K562 (cell line): ENCODE measurements around the gene GRM2. TPM values are rescaled to one million over a fixed set of nuclear protein-coding genes. Genes with fewer than 3 reads are reported as not detected.
A peak's percentile ranks its signal among the peaks of the same experiment; 100 is the strongest.

Experiments used
- ATAC-seq: fragments of 200-7000 bp; cut with Tn5 transposase; 3 replicates; pipeline ENCODE4 v1.9.1; 2020; ENCODE audit warnings: moderate library complexity
- Bru-seq: library from RNA; stranded (reverse); fragments of 400-500 nt; gene quantifications from one replicate; lab custom pipeline; 2021; lab: Mats Ljungman, UMichigan
- BruChase-seq, 2 experiments: library from RNA; stranded (reverse); fragments of 400-500 nt; gene quantifications; one replicate each; lab custom pipeline; 2021; lab: Mats Ljungman, UMichigan
- BruUV-seq: library from RNA; stranded (reverse); fragments of 400-500 nt; replicated peaks from 2 replicates; lab custom pipeline; 2021; lab: Mats Ljungman, UMichigan
- CTCF ChIA-PET: fragments of 300-600 bp; formaldehyde crosslinking; extraction: SDS; loops from one replicate; lab custom pipeline; 2021; ENCODE audit warnings: low intra/inter-chr PET ratio; lab: Yijun Ruan, JAX
- POLR2A ChIA-PET: fragments of 300-600, 350-650 bp; sonication (Branson Sonifier 250); formaldehyde crosslinking; extraction: SDS; loops from one replicate; lab custom pipeline; 2021; ENCODE audit warnings: antibody characterized with exemption, inconsistent platforms; lab: Yijun Ruan, JAX
- DNase-seq, 4 experiments: peaks; one replicate each; pipeline versions ENCODE4 v3.0.0 to v3.0.0-alpha.2; 2011 to 2018; ENCODE audit warnings: low spot score in 3 of 4, mixed read lengths in 3 of 4; ENCODE audit errors: extremely low read depth in 1 of 4
- FAIRE-seq: peaks from 2 replicates; lab custom pipeline; 2011; peaks lifted over from hg19 to GRCh38; lab: Jason Lieb, UNC
- H2AFZ ChIP-seq: 2 replicates; pipeline ENCODE4 v1.6.0; 2011; ENCODE audit warnings: low read depth, low read length, control low read depth, inconsistent platforms
- H3K27ac ChIP-seq: fragments of 200-600 bp; 3 replicates; pipeline ENCODE4 v1.8.0; 2011; ENCODE audit warnings: low read depth, mild to moderate bottlenecking, control low read depth, inconsistent platforms, low read length, moderate library complexity, mixed read lengths; ENCODE audit errors: extremely low read depth
- H3K27me3 ChIP-seq, 2 experiments: fragments of 300-600 bp in 1 of 2; 2 replicates in 1 of 2; 3 replicates in 1 of 2; pipeline versions ENCODE4 v1.6.0 to v1.8.0; 2011; ENCODE audit warnings: inconsistent platforms in 2 of 2, low read length in 2 of 2, mild to moderate bottlenecking in 1 of 2, mixed read lengths in 1 of 2, moderate library complexity in 1 of 2; ENCODE audit not compliant: control insufficient read depth in 2 of 2, insufficient read depth in 2 of 2
- H3K36me3 ChIP-seq: fragments of 300-600 bp; 3 replicates; pipeline ENCODE4 v1.8.0; 2011; ENCODE audit warnings: mild to moderate bottlenecking, low read length, inconsistent platforms; ENCODE audit not compliant: control insufficient read depth, insufficient read depth
- H3K4me1 ChIP-seq, 2 experiments: fragments of 200-600 bp in 1 of 2; replicated peaks in 1 of 2; 2 replicates in 1 of 2; 3 replicates in 1 of 2; pipeline versions ENCODE4 v1.5.1 to v1.8.0; 2011; ENCODE audit warnings: inconsistent platforms in 2 of 2, low read length in 2 of 2, mild to moderate bottlenecking in 1 of 2, mixed read lengths in 1 of 2, moderate library complexity in 1 of 2; ENCODE audit not compliant: control insufficient read depth in 2 of 2, insufficient read depth in 2 of 2
- H3K4me2 ChIP-seq: 2 replicates; pipeline ENCODE4 v1.6.1; 2011; ENCODE audit warnings: low read length, control low read depth, inconsistent platforms, mixed read lengths; ENCODE audit not compliant: insufficient read depth
- H3K4me3 ChIP-seq: fragments of 200-600 bp; sonication (generic), shearing (Covaris generic); 2 replicates; pipeline ENCODE4 v1.5.1; 2016; ENCODE audit warnings: control low read depth, inconsistent platforms
- H3K79me2 ChIP-seq: fragments of 200-600 bp; 3 replicates; pipeline ENCODE4 v1.8.0; 2011; ENCODE audit warnings: low read length, inconsistent platforms; ENCODE audit not compliant: control insufficient read depth, insufficient read depth
- H3K9ac ChIP-seq, 2 experiments: 2 replicates each; pipeline versions ENCODE4 v1.6.0 to v1.6.1; 2011; ENCODE audit warnings: low read depth in 2 of 2, low read length in 2 of 2, control low read depth in 1 of 2, inconsistent platforms in 1 of 2, mild to moderate bottlenecking in 1 of 2, mixed read lengths in 1 of 2; ENCODE audit not compliant: insufficient read depth in 1 of 2
- H3K9me1 ChIP-seq: one replicate; pipeline ENCODE4 v1.6.0; 2011; ENCODE audit warnings: inconsistent platforms, mild to moderate bottlenecking, low read length, moderate library complexity; ENCODE audit not compliant: control insufficient read depth, insufficient read depth
- H3K9me3 ChIP-seq: replicated peaks from 2 replicates; pipeline ENCODE4 v1.5.1; 2011; ENCODE audit warnings: low read depth, low read length, inconsistent platforms; ENCODE audit not compliant: control insufficient read depth, insufficient read depth
- H4K20me1 ChIP-seq: replicated peaks from 2 replicates; pipeline ENCODE4 v1.6.1; 2011; ENCODE audit warnings: low read length, inconsistent platforms, mixed read lengths; ENCODE audit not compliant: control insufficient read depth, insufficient read depth
- CREM ChIP-seq: IDR thresholded peaks from 2 replicates; pipeline ENCODE4 v1.6.1; 2014; ENCODE audit warnings: antibody characterized with exemption, low read depth
- MIER1 ChIP-seq: fragments of 450-650 bp; IDR thresholded peaks from 2 replicates; pipeline ENCODE4 v1.6.1; 2016; ENCODE audit warnings: antibody characterized with exemption, mild to moderate bottlenecking, low read depth
- NEUROD1 ChIP-seq: fragments of 150-350 bp; IDR thresholded peaks from 2 replicates; pipeline ENCODE4 v1.6.1; 2014; ENCODE audit warnings: borderline replicate concordance, low read length, low read depth; ENCODE audit not compliant: partially characterized antibody
- RCOR1 ChIP-seq, 2 experiments: IDR thresholded peaks; 2 replicates each; pipeline ENCODE4 v1.6.1; 2012; ENCODE audit warnings: low read depth in 2 of 2, low read length in 2 of 2, borderline replicate concordance in 1 of 2, improper control_type of control experiment in 1 of 2
- SIN3A ChIP-seq, 2 experiments: fragments of 150-350 bp in 1 of 2; IDR thresholded peaks; 2 replicates each; pipeline ENCODE4 v1.6.1; 2011 to 2016; ENCODE audit warnings: borderline replicate concordance in 2 of 2, low read depth in 2 of 2, low read length in 2 of 2, mild to moderate bottlenecking in 2 of 2, moderate library complexity in 2 of 2; ENCODE audit not compliant: control insufficient read depth in 1 of 2
- SP1 ChIP-seq: sonication (generic); formaldehyde crosslinking; IDR thresholded peaks from 2 replicates; pipeline ENCODE4 v1.8.1; 2022; ENCODE audit warnings: mild to moderate bottlenecking, missing genetic modification reagents
- ZNF232 ChIP-seq: sonication (generic); formaldehyde crosslinking; IDR thresholded peaks from 2 replicates; pipeline ENCODE4 v1.8.0; 2022; ENCODE audit warnings: mild to moderate bottlenecking, missing genetic modification reagents
- ZNF699 ChIP-seq: fragments of 250-450 bp; sonication (Bioruptor Pico); IDR thresholded peaks from 2 replicates; pipeline ENCODE4 v1.8.0; 2021; ENCODE audit warnings: mild to moderate bottlenecking, moderate library complexity; ENCODE audit not compliant: insufficient replicate concordance
- WGBS: fragments of 100-300 bp; shearing (Covaris generic); methylation state at CpG from one replicate; pipeline ENCODE4 v1.1.6; 2016; ENCODE audit warnings: low coverage, mixed read lengths; ENCODE audit not compliant: insufficient coverage; ENCODE audit errors: missing lambda C conversion rate; 5-methylcytosine and 5-hydroxymethylcytosine counted together
- in situ Hi-C: fragments of 300-500 bp; cut with MboI; formaldehyde crosslinking; loops from 4 replicates; pipeline ENCODE4 v1.15.0; 2018; ENCODE audit warnings: inconsistent platforms, mixed read lengths
- intact Hi-C: fragments of 100-400 bp; cut with micrococcal nuclease; formaldehyde crosslinking; loops from 2 replicates; pipeline ENCODE4 v1.14.2; 2022
- long read RNA-seq, 3 experiments: library from polyadenylated mRNA in 2 of 3; library from RNA in 1 of 3; unstranded in 2 of 3; stranded (forward) in 1 of 3; transcript quantifications; one replicate each; pipeline ENCODE4 v2.0.0, GENCODE V29; 2019 to 2022
- polyA minus RNA-seq, 3 experiments: library from RNA; depleted of rRNA, polyadenylated mRNA; stranded (reverse); fragments of >200 nt; gene quantifications; 2 replicates each; pipeline ENCODE4 v1.2.3, GENCODE V29; 2011
- polyA plus RNA-seq, 8 experiments: library from polyadenylated mRNA; depleted of rRNA in 4 of 8; stranded (reverse) in 5 of 8; unstranded in 3 of 8; fragments of >200 nt; fragmentation: Nextera tagmentation in 2 of 8; fragmentation: Illumina TruSeq in 1 of 8; extraction: Ambion mirVana in 2 of 8; extraction: Trizol in 1 of 8; gene quantifications; 2 replicates each; pipeline versions ENCODE4 v1.2.1 to v1.2.3, GENCODE V29; 2011 to 2014; ENCODE audit warnings: inconsistent platforms in 1 of 8, missing spikeins in 1 of 8
- total RNA-seq, 7 experiments: library from RNA; depleted of rRNA in 6 of 7; stranded (reverse); fragments of >200 nt in 6 of 7; fragmentation: Illumina TruSeq in 2 of 7; extraction: Trizol in 2 of 7; gene quantifications; 2 replicates each; pipeline versions ENCODE4 v1.2.1 to v1.2.3, GENCODE V29; 2011 to 2021; ENCODE audit warnings: low replicate concordance in 1 of 7
- TF ChIP-seq, protein P1 (sequence below): conservative IDR thresholded peaks from 2 replicates; pipeline ENCODE4 v1.6.1; 2011; ENCODE audit warnings: low read depth, mild to moderate bottlenecking, low read length; ENCODE audit not compliant: control insufficient read depth
- TF ChIP-seq, protein P2 (sequence below): fragments of 450-650 bp; formaldehyde crosslinking; IDR thresholded peaks from 2 replicates; pipeline ENCODE4 v1.4.0; 2022; ENCODE audit warnings: missing genetic modification characterization
- TF ChIP-seq, protein P3 (sequence below): sonication (generic); formaldehyde crosslinking; IDR thresholded peaks from 2 replicates; pipeline ENCODE4 v1.8.0; 2022; ENCODE audit warnings: missing genetic modification reagents, mild to moderate bottlenecking, moderate library complexity, borderline replicate concordance

Gene GRM2
- total RNA-seq (2011; cell fraction: chromatin; rRNA removed; ENCODE audit: low replicate concordance) = 0.14 TPM in 1 of 2 replicates, not detected in the other
- 0.33 TPM in 1 of 2 replicates, not detected in the other for total RNA-seq (2011; cell fraction: nucleolus; rRNA removed)
- total RNA-seq (2011; cell fraction: nucleoplasm; rRNA removed) = 0.07 and 0.15 TPM in 2 replicates
- total RNA-seq (2014; rRNA removed) (not detected in 2 replicates), total RNA-seq (2014; rRNA removed; fragmentation: Illumina TruSeq; extraction: Trizol) (not detected in 2 replicates), total RNA-seq (2015; rRNA removed; fragmentation: Illumina TruSeq; extraction: Trizol) (not detected in 2 replicates), total RNA-seq (2021) (not detected in 2 replicates), polyA plus RNA-seq (2011; rRNA removed) (not detected in 2 replicates), polyA plus RNA-seq (2014; fragmentation: Illumina TruSeq; extraction: Trizol) (not detected in 2 replicates), polyA plus RNA-seq (2014; fragmentation: Nextera tagmentation; extraction: Ambion mirVana) (not detected), polyA plus RNA-seq (2014; rRNA removed) (not detected in 2 replicates), polyA minus RNA-seq (2011; rRNA and poly(A)+ RNA removed) (not detected in 2 replicates), Bru-seq, nascent RNA (percentile 18 among the genes with signal in this experiment), BruChase-seq, experiment 1, labeled RNA remaining after a 2-hour chase (percentile 8 among the genes with signal in this experiment), BruChase-seq, experiment 2, labeled RNA remaining after a 6-hour chase (percentile 21 among the genes with signal in this experiment)
- polyA plus RNA-seq (2011; cell fraction: cytosol; rRNA removed) = not detected in 2 replicates
- not detected in 2 replicates for polyA plus RNA-seq (2011; cell fraction: nucleus; rRNA removed)
- polyA plus RNA-seq (2012) = not detected in 2 replicates
- polyA minus RNA-seq (2011; cell fraction: cytosol; rRNA and poly(A)+ RNA removed) = not detected in 2 replicates
- 0.13 TPM in 1 of 2 replicates, not detected in the other for polyA minus RNA-seq (2011; cell fraction: nucleus; rRNA and poly(A)+ RNA removed)
- long read RNA-seq, experiment 1 = 0 reads
- long read RNA-seq, experiment 2 = 0 reads
- long read RNA-seq, experiment 3 = 0 reads

DNA sequence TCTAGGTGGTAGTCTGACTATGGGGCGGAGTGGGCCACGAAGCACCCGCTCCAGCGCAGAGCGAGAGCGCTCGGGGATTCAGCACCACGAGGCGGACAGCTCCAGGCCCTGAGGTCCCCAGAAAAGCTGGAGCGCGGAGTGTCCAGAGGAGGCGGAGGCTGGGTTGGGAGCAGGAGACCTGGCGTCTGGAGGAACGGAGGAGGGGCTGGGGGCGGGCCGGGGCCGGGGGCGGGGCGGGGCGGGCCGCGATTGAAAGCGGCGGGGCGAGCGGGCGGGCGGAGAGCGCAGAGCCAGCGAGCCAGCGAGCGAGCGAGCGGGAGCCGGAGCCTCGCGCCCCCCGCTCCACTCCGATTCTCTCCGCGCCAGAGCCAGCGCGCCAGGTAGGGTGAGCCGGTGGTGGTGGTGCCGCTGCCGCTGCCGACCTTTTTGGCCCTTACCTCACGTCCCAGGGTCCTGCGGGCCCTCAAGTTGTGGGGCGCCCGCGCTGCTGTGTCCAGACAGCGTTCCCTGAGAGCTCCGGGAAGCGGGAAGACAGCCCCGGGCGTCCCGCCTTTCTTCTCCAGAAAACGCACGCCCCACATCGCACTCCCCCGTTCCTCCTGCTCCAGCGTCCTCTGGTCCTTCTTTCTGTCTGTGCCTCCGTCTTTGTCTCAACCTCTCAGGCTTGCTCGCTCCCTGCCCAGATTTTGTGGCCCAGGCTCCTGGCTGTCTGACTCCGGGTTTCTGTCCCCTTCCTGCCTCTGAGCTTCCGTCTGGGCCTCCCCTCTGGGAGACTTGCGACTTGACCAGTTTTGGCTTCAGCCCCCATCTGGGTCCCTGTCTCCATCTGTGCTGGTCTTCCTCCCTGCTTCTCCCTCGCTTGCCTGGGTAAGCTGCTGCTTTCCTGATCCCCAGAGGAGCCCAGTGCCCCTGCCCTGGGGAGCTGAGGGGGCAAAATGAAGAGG, at the start of gene GRM2:
Gene GRM2, plus strand, starts transcription at position 281 of the 944 bp plus-strand sequence. CDS start 1,916 bp downstream, outside the sequence.
- peak; percentile 93 for ATAC-seq
- Histone ChIP-seq H4K20me1 (peaks cover 9% of the 10 kb centered on the region), H3K27ac (no peak within 1 kb of the TSS), H3K27me3 (peaks cover 0 to 12% of the 10 kb centered on the region in 2 experiments; a peak in 2 of 5 replicates), H3K9me1 (no peaks in the 10 kb centered on the region), H3K36me3 (no peaks in the 10 kb centered on the region), H3K9ac (no peak within 1 kb of the TSS), H3K79me2 (no peaks in the 10 kb centered on the region), H3K9me3 (no peaks in the 10 kb centered on the region), H3K4me3 (no peak within 1 kb of the TSS), H3K4me2 (no peak within 1 kb of the TSS), H3K4me1 (peaks cover 0 to 4% of the 10 kb centered on the region in 2 experiments; a peak in 2 of 5 replicates), H2AFZ (no peak within 1 kb of the TSS)
- peak; percentile 73 to 88 (median 82) for DNase-seq
- ChIA-PET CTCF (no interaction called here), POLR2A (interaction anchor here (0.6 kb wide), 1 partner anchor 160 kb away, joined by 3 read pairs; no protein-coding TSS in a partner anchor)
- in situ Hi-C loops = no loop called here
- FAIRE-seq = peak; percentile 15
- BruUV-seq = no TSS peak
- 33% methylated on average over 26 of the region's 69 CpGs for WGBS
- intact Hi-C loops = no loop called here
- TF ChIP-seq RCOR1 (IDR thresholded peaks at IDR 0.05; ENCODE audit: borderline replicate concordance in 1 of 2, low read depth in 2 of 2, low read length in 2 of 2) (peak in 1 of 2 experiments; percentile 41; a peak in 1 of 4 replicates), CREM (peak; percentile 40; the same call in 1 of the 2 replicates), NEUROD1 (peak; percentile 88), ZNF699 (CRISPR knock-in tag) (no peak), SIN3A (IDR thresholded peaks at IDR 0.05; ENCODE audit: borderline replicate concordance in 2 of 2, control insufficient read depth in 1 of 2, low read depth in 2 of 2, low read length in 2 of 2) (peak in 1 of 2 experiments; percentile 72; a peak in 1 of 4 replicates), MIER1 (peak; percentile 78), ZNF232 (CRISPR knock-in tag) (0 out of 2 replicates have a peak, but pooled peaks have one; percentile 29), SP1 (CRISPR knock-in tag) (no peak)
- TF ChIP-seq, protein P1, sequence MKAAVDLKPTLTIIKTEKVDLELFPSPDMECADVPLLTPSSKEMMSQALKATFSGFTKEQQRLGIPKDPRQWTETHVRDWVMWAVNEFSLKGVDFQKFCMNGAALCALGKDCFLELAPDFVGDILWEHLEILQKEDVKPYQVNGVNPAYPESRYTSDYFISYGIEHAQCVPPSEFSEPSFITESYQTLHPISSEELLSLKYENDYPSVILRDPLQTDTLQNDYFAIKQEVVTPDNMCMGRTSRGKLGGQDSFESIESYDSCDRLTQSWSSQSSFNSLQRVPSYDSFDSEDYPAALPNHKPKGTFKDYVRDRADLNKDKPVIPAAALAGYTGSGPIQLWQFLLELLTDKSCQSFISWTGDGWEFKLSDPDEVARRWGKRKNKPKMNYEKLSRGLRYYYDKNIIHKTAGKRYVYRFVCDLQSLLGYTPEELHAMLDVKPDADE = peak; percentile 62; the same call in 1 of the 2 replicates
- TF ChIP-seq, protein P2, sequence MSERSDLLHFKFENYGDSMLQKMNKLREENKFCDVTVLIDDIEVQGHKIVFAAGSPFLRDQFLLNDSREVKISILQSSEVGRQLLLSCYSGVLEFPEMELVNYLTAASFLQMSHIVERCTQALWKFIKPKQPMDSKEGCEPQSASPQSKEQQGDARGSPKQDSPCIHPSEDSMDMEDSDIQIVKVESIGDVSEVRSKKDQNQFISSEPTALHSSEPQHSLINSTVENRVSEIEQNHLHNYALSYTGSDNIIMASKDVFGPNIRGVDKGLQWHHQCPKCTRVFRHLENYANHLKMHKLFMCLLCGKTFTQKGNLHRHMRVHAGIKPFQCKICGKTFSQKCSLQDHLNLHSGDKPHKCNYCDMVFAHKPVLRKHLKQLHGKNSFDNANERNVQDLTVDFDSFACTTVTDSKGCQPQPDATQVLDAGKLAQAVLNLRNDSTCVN (CRISPR knock-in tag) = no peak
- TF ChIP-seq, protein P3, sequence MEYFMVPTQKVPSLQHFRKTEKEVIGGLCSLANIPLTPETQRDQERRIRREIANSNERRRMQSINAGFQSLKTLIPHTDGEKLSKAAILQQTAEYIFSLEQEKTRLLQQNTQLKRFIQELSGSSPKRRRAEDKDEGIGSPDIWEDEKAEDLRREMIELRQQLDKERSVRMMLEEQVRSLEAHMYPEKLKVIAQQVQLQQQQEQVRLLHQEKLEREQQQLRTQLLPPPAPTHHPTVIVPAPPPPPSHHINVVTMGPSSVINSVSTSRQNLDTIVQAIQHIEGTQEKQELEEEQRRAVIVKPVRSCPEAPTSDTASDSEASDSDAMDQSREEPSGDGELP = peak; percentile 64; the same call in 1 of the 2 replicates
